Calu3 (cell line): ENCODE measurements around the gene MARCHF2. TPM values are rescaled to one million over a fixed set of nuclear protein-coding genes. Genes with fewer than 3 reads are reported as not detected.

Experiments
- BruUV-seq: library from RNA; stranded (reverse); fragments of 400-500 nt; replicated peaks from 2 replicates; lab custom pipeline; 2021; lab: Mats Ljungman, UMichigan
- CTCF ChIA-PET: fragments of 300-600 bp; sonication (Branson Sonifier 250); formaldehyde crosslinking; loops from one replicate; lab custom pipeline; 2022; ENCODE audit warnings: antibody characterized with exemption; lab: Charles Lee
- DNase-seq: peaks from one replicate; pipeline ENCODE4 v3.0.0; 2022
- H3K27ac Mint-ChIP-seq: one replicate; pipeline ENCODE4 v1.8.0; 2022; ENCODE audit warnings: mixed read lengths; ENCODE audit not compliant: unreplicated experiment
- H3K27me3 Mint-ChIP-seq: one replicate; pipeline ENCODE4 v1.8.0; 2022; ENCODE audit warnings: mixed read lengths; ENCODE audit not compliant: unreplicated experiment
- H3K36me3 Mint-ChIP-seq: one replicate; pipeline ENCODE4 v1.8.0; 2022; ENCODE audit warnings: mild to moderate bottlenecking, moderate library complexity, mixed read lengths; ENCODE audit not compliant: insufficient read depth, unreplicated experiment
- H3K4me1 Mint-ChIP-seq: one replicate; pipeline ENCODE4 v1.8.0; 2022; ENCODE audit warnings: mild to moderate bottlenecking, low read depth, mixed read lengths; ENCODE audit not compliant: unreplicated experiment
- H3K4me3 Mint-ChIP-seq: one replicate; pipeline ENCODE4 v1.8.0; 2022; ENCODE audit warnings: mild to moderate bottlenecking, low read depth, moderate library complexity, mixed read lengths; ENCODE audit not compliant: unreplicated experiment
- H3K9me3 Mint-ChIP-seq: one replicate; pipeline ENCODE4 v1.8.0; 2022; ENCODE audit warnings: low read depth, mixed read lengths; ENCODE audit not compliant: unreplicated experiment
- CTCF ChIP-seq: fragments of 200-600 bp; IDR thresholded peaks from one replicate; pipeline ENCODE4 v1.8.0; 2022; ENCODE audit warnings: antibody characterized with exemption; ENCODE audit not compliant: unreplicated experiment
- intact Hi-C: fragments of 100-400 bp; cut with micrococcal nuclease; formaldehyde crosslinking; loops from one replicate; pipeline ENCODE4 v1.10.0; 2022; ENCODE audit not compliant: unreplicated experiment
- total RNA-seq: library from RNA; stranded (reverse); gene quantifications from 2 replicates; pipeline ENCODE4 v1.2.3, GENCODE V29; 2022

The MARCHF2 gene
- total RNA-seq, 1 experiment from 2014 or later, result 10.1 TPM

GRCh38 chr19:8396563-8397203, 16.4 kb upstream of the MARCHF2 start:
- H3K4me3 Mint-ChIP-seq, result no peak overlapping the region
- TF ChIP-seq CTCF, result no peak
- intact Hi-C loops, result loop anchor here (2.0 kb wide), 1 partner anchor 42 kb away; no protein-coding TSS in a partner anchor
- CTCF ChIA-PET, result no interaction called here
- no peak overlapping the region for H3K27ac Mint-ChIP-seq
- no TSS peak for BruUV-seq
- H3K9me3 Mint-ChIP-seq, result no peaks in the 10 kb centered on the region
- H3K36me3 Mint-ChIP-seq, result peaks cover 7% of the 10 kb centered on the region
- peak; percentile 41 for DNase-seq
- peaks cover 7% of the 10 kb centered on the region for H3K4me1 Mint-ChIP-seq
- no peaks in the 10 kb centered on the region for H3K27me3 Mint-ChIP-seq

- Mint-ChIP-seq H3K9me3 (no peaks in the 10 kb centered on the region), H3K4me1 (peaks cover 7% of the 10 kb centered on the region), H3K27ac (no peak overlapping the region), H3K36me3 (peaks cover 13% of the 10 kb centered on the region), H3K4me3 (no peak overlapping the region), H3K27me3 (no peaks in the 10 kb centered on the region)
- BruUV-seq, result no TSS peak
- intact Hi-C loops, result loop anchor here (2.0 kb wide), 1 partner anchor 42 kb away; no protein-coding TSS in a partner anchor
- no peak for TF ChIP-seq CTCF
- DNase-seq, result no peak
- CTCF ChIA-PET, result interaction anchor here (1.3 kb wide), 1 partner anchor 42 kb away, joined by 3 read pairs; no protein-coding TSS in a partner anchor
Observed at GRCh38 chr19:8397271-8397670, 15.8 kb upstream of the MARCHF2 start.

GRCh38 chr19:8397746-8398310, 15.3 kb upstream of the MARCHF2 start:
- CTCF ChIA-PET, result interaction anchor here (1.3 kb wide), 1 partner anchor 42 kb away, joined by 3 read pairs; no protein-coding TSS in a partner anchor
- no TSS peak for BruUV-seq
- no peak for DNase-seq
- no peak for TF ChIP-seq CTCF
- H3K27me3 Mint-ChIP-seq, result no peaks in the 10 kb centered on the region
- H3K27ac Mint-ChIP-seq, result no peak overlapping the region
- peaks cover 14% of the 10 kb centered on the region for H3K36me3 Mint-ChIP-seq
- intact Hi-C loops, result loop anchor here (2.0 kb wide), 1 partner anchor 43 kb away; no protein-coding TSS in a partner anchor
- no peak overlapping the region for H3K4me3 Mint-ChIP-seq
- H3K9me3 Mint-ChIP-seq, result no peaks in the 10 kb centered on the region
- peaks cover 7% of the 10 kb centered on the region for H3K4me1 Mint-ChIP-seq

- no peak overlapping the region for H3K27ac Mint-ChIP-seq
- no peaks in the 10 kb centered on the region for H3K9me3 Mint-ChIP-seq
- H3K4me3 Mint-ChIP-seq, result no peak overlapping the region
- intact Hi-C loops, result no loop called here
- peaks cover 7% of the 10 kb centered on the region for H3K4me1 Mint-ChIP-seq
- BruUV-seq, result no TSS peak
- no peak for DNase-seq
- H3K27me3 Mint-ChIP-seq, result no peaks in the 10 kb centered on the region
- CTCF ChIA-PET, result interaction anchor here (1.3 kb wide), 1 partner anchor 43 kb away, joined by 3 read pairs; no protein-coding TSS in a partner anchor
- TF ChIP-seq CTCF, result no peak
- H3K36me3 Mint-ChIP-seq, result peaks cover 9% of the 10 kb centered on the region
Observed at GRCh38 chr19:8398311-8398771, 14.8 kb upstream of the MARCHF2 start.
